CMK (cell line): ENCODE data around the gene TBL1XR1.

ENCODE experiments used
- DNase-seq: peaks from one replicate; pipeline ENCODE4 v3.0.0-alpha.2; 2010; ENCODE audit warnings: low read depth

TBL1XR1 gene

GRCh38 chr3:177061369-177061768 is 135.9 kb downstream of the TBL1XR1 start:
- no peak for DNase-seq

GRCh38 chr3:177060492-177060891 is 136.8 kb downstream of the TBL1XR1 start:
- DNase-seq, result no peak

- no peak for DNase-seq
Observed at GRCh38 chr3:177058648-177059047, 138.6 kb downstream of the TBL1XR1 start.

GRCh38 chr3:177057768-177058167 is 139.5 kb downstream of the TBL1XR1 start:
- DNase-seq, result no peak

GRCh38 chr3:177056927-177057326 is 140.4 kb downstream of the TBL1XR1 start:
- no peak for DNase-seq

GRCh38 chr3:177055605-177056571 is 141.4 kb downstream of the TBL1XR1 start:
- no peak for DNase-seq

- no peak for DNase-seq
Observed at GRCh38 chr3:177053107-177053506, 144.2 kb downstream of the TBL1XR1 start.

GRCh38 chr3:177051411-177051810 is 145.9 kb downstream of the TBL1XR1 start:
- DNase-seq, result no peak

- DNase-seq, result no peak
Observed at GRCh38 chr3:177050501-177051237, 146.6 kb downstream of the TBL1XR1 start.

GRCh38 chr3:177045767-177046166 is 151.5 kb downstream of the TBL1XR1 start:
- DNase-seq, result no peak

GRCh38 chr3:177045222-177045621 is 152.1 kb downstream of the TBL1XR1 start:
- DNase-seq, result no peak

- DNase-seq, result no peak
Observed at GRCh38 chr3:177041730-177042551, 155.3 kb downstream of the TBL1XR1 start.

GRCh38 chr3:177041021-177041729 is 156.1 kb downstream of the TBL1XR1 start:
- DNase-seq, result no peak

GRCh38 chr3:177039490-177040274 is 157.6 kb downstream of the TBL1XR1 start:
- DNase-seq, result no peak

GRCh38 chr3:177037241-177037640 is 160.0 kb downstream of the TBL1XR1 start:
- DNase-seq, result no peak

GRCh38 chr3:177035676-177036075 is 161.6 kb downstream of the TBL1XR1 start:
- DNase-seq, result no peak

GRCh38 chr3:177034832-177035475 is 162.3 kb downstream of the TBL1XR1 start:
- DNase-seq, result no peak

GRCh38 chr3:177026505-177027277 is 170.6 kb downstream of the TBL1XR1 start:
- DNase-seq, result no peak

GRCh38 chr3:177015881-177016280 is 181.4 kb downstream of the TBL1XR1 start:
- DNase-seq, result no peak
